PFSK-1 (cell line): ENCODE results near the gene TBX18.

ENCODE experiments used
- FOXP2 ChIP-seq: optimal IDR thresholded peaks from 2 replicates; pipeline ENCODE3; 2011; ENCODE audit warnings: borderline replicate concordance, control low read depth, inconsistent platforms; ENCODE audit not compliant: insufficient read depth; ENCODE audit errors: extremely low read length, extremely low read depth
- POLR2AphosphoS5 ChIP-seq: IDR thresholded peaks from 2 replicates; pipeline ENCODE4 v1.6.1; 2012; ENCODE audit warnings: low read depth, mild to moderate bottlenecking, control low read depth, low read length, moderate library complexity
- REST ChIP-seq, 2 experiments: IDR thresholded peaks; 2 replicates each; pipeline versions ENCODE4 v1.6.1 to v1.8.0; 2011 to 2012; ENCODE audit warnings: low read depth in 2 of 2, low read length in 2 of 2, control low read depth in 1 of 2, inconsistent platforms in 1 of 2, mild to moderate bottlenecking in 1 of 2, moderate library complexity in 1 of 2; ENCODE audit not compliant: insufficient read depth in 1 of 2
- SIN3A ChIP-seq: IDR thresholded peaks from 2 replicates; pipeline ENCODE4 v1.6.1; 2012; ENCODE audit warnings: mild to moderate bottlenecking, low read length, moderate library complexity, borderline replicate concordance; ENCODE audit not compliant: insufficient read depth
- TAF1 ChIP-seq: IDR thresholded peaks from 2 replicates; pipeline ENCODE4 v1.6.1; 2012; ENCODE audit warnings: low read length, control low read depth, borderline replicate concordance; ENCODE audit not compliant: insufficient read depth

The TBX18 gene

GRCh38 chr6:84709121-84709520, 55.3 kb downstream of the TBX18 start:
- TF ChIP-seq REST (IDR thresholded peaks at IDR 0.05; ENCODE audit: insufficient read depth in 1 of 2, low read depth in 2 of 2, low read length in 2 of 2) (no peak), TAF1 (no peak), FOXP2 (no peak), POLR2AphosphoS5 (no peak), SIN3A (no peak)

GRCh38 chr6:84707171-84707570, 57.2 kb downstream of the TBX18 start:
- no peak for TF ChIP-seq FOXP2
- TF ChIP-seq POLR2AphosphoS5 = no peak
- no peak for TF ChIP-seq SIN3A
- TF ChIP-seq REST (IDR thresholded peaks at IDR 0.05; ENCODE audit: insufficient read depth in 1 of 2, low read depth in 2 of 2, low read length in 2 of 2) = no peak
- TF ChIP-seq TAF1 = no peak

- TF ChIP-seq TAF1 = no peak
- no peak for TF ChIP-seq FOXP2
- no peak for TF ChIP-seq SIN3A
- no peak for TF ChIP-seq REST (IDR thresholded peaks at IDR 0.05; ENCODE audit: insufficient read depth in 1 of 2, low read depth in 2 of 2, low read length in 2 of 2)
- TF ChIP-seq POLR2AphosphoS5 = no peak
Measured at GRCh38 chr6:84696166-84696565, 68.2 kb downstream of the TBX18 start.

- TF ChIP-seq REST (IDR thresholded peaks at IDR 0.05; ENCODE audit: insufficient read depth in 1 of 2, low read depth in 2 of 2, low read length in 2 of 2) (no peak), SIN3A (no peak), FOXP2 (no peak)
Measured at GRCh38 chr6:84691978-84692623, 72.3 kb downstream of the TBX18 start.
